Neutrophil (primary cell): ENCODE measurements around the gene CXCL1.
A peak's percentile ranks its signal among the peaks of the same experiment; 100 is the strongest.

ENCODE experiments used
- H3K27ac ChIP-seq: fragments of 200-600 bp; sonication (generic); 2 replicates; pipeline ENCODE4 v1.5.1; 2016; ENCODE audit warnings: mild to moderate bottlenecking, moderate library complexity
- H3K27me3 ChIP-seq: fragments of 200-600 bp; sonication (generic); 2 replicates; pipeline ENCODE4 v1.6.0; 2016; ENCODE audit warnings: mild to moderate bottlenecking
- H3K36me3 ChIP-seq: fragments of 200-600 bp; sonication (generic); 2 replicates; pipeline ENCODE4 v1.5.1; 2017
- H3K4me1 ChIP-seq, 2 experiments: fragments of 200-600 bp in 1 of 2; sonication (generic) in 1 of 2; 1 replicate in 1 of 2; 2 replicates in 1 of 2; pipeline versions ENCODE4 v1.5.1 to v1.6.1; 2013 to 2016; ENCODE audit warnings: low read depth in 1 of 2, low read length in 1 of 2, mild to moderate bottlenecking in 1 of 2, moderate library complexity in 1 of 2; ENCODE audit not compliant: control insufficient read depth in 1 of 2, insufficient read depth in 1 of 2
- H3K4me3 ChIP-seq, 2 experiments: fragments of 200-600 bp in 1 of 2; sonication (generic) in 1 of 2; 1 replicate in 1 of 2; 2 replicates in 1 of 2; pipeline ENCODE4 v1.5.1; 2013 to 2016; ENCODE audit warnings: low read depth in 1 of 2, low read length in 1 of 2, mild to moderate bottlenecking in 1 of 2, moderate library complexity in 1 of 2
- H3K9me3 ChIP-seq: fragments of 200-600 bp; sonication (generic); 2 replicates; pipeline ENCODE4 v1.5.1; 2016
- CTCF ChIP-seq: fragments of 200-600 bp; sonication (generic); IDR thresholded peaks from 2 replicates; pipeline ENCODE4 v1.5.1; 2016; ENCODE audit warnings: antibody characterized with exemption

CXCL1 gene

GRCh38 chr4:73901031-73901430 lies 31.8 kb downstream of the CXCL1 start:
- no peaks in the 10 kb centered on the region for H3K9me3 ChIP-seq
- TF ChIP-seq CTCF: no peak
- H3K27ac ChIP-seq: no peak overlapping the region

GRCh38 chr4:73902038-73902637 lies 32.9 kb downstream of the CXCL1 start:
- peak overlapping the region; percentile 35 for H3K27ac ChIP-seq
- peaks cover 0 to 22% of the 10 kb centered on the region in 2 experiments for H3K4me1 ChIP-seq
- no peaks in the 10 kb centered on the region for H3K9me3 ChIP-seq
- H3K27me3 ChIP-seq: no peaks in the 10 kb centered on the region
- H3K4me3 ChIP-seq: no peak overlapping the region
- H3K36me3 ChIP-seq: no peaks in the 10 kb centered on the region
- no peak for TF ChIP-seq CTCF

More at GRCh38 chr4:73901031-73901430, 31.8 kb downstream of the CXCL1 start:
- no peaks in the 10 kb centered on the region for H3K36me3 ChIP-seq
- peaks cover 0 to 22% of the 10 kb centered on the region in 2 experiments for H3K4me1 ChIP-seq
- H3K27me3 ChIP-seq: no peaks in the 10 kb centered on the region
- H3K4me3 ChIP-seq: no peak overlapping the region

GRCh38 chr4:73902817-73903547 lies 33.8 kb downstream of the CXCL1 start:
- H3K27me3 ChIP-seq: no peaks in the 10 kb centered on the region
- H3K4me1 ChIP-seq: peaks cover 0 to 22% of the 10 kb centered on the region in 2 experiments
- peak overlapping the region; percentile 35 for H3K27ac ChIP-seq
- H3K36me3 ChIP-seq: no peaks in the 10 kb centered on the region
- no peak overlapping the region for H3K4me3 ChIP-seq
- no peak for TF ChIP-seq CTCF
- no peaks in the 10 kb centered on the region for H3K9me3 ChIP-seq

- H3K27me3 ChIP-seq: no peaks in the 10 kb centered on the region
- TF ChIP-seq CTCF: no peak
- no peaks in the 10 kb centered on the region for H3K9me3 ChIP-seq
- H3K4me3 ChIP-seq: no peak overlapping the region
- peaks cover 0 to 22% of the 10 kb centered on the region in 2 experiments for H3K4me1 ChIP-seq
- H3K27ac ChIP-seq: no peak overlapping the region
- no peaks in the 10 kb centered on the region for H3K36me3 ChIP-seq
Observed at GRCh38 chr4:73904491-73904890, 35.3 kb downstream of the CXCL1 start.

GRCh38 chr4:73908965-73909364 lies 39.8 kb downstream of the CXCL1 start:
- peaks cover 0 to 7% of the 10 kb centered on the region in 2 experiments for H3K4me1 ChIP-seq
- no peak for TF ChIP-seq CTCF
- H3K27me3 ChIP-seq: no peaks in the 10 kb centered on the region
- no peak overlapping the region for H3K27ac ChIP-seq
- H3K9me3 ChIP-seq: no peaks in the 10 kb centered on the region
- no peak overlapping the region for H3K4me3 ChIP-seq
- no peaks in the 10 kb centered on the region for H3K36me3 ChIP-seq
